Measurements from ENCODE around the gene SIRT2.
"Not testable (repeated sequence)": the region's sequence is repeated elsewhere in the genome, so short reads cannot be mapped to it uniquely, and the experiment has no call there.

Gene SIRT2

GRCh38 chr19:38898788-38899446 is 501 bp downstream of the SIRT2 start:
- DNase-seq (ENCODE audit: low read depth in 2 of 2, low spot score in 1 of 2), result no peak

- no peak for DNase-seq (ENCODE audit: low read depth in 2 of 2, low spot score in 1 of 2)
Measured at GRCh38 chr19:38894968-38895367, 4.5 kb downstream of the SIRT2 start.

- no peak for DNase-seq (ENCODE audit: low read depth in 2 of 2, low spot score in 1 of 2)
Measured at GRCh38 chr19:38893341-38893771, 6.1 kb downstream of the SIRT2 start.

GRCh38 chr19:38892841-38893240 is 6.6 kb downstream of the SIRT2 start:
- DNase-seq (ENCODE audit: low read depth in 2 of 2, low spot score in 1 of 2), result no peak

- DNase-seq (ENCODE audit: low read depth in 2 of 2, low spot score in 1 of 2), result no peak
Measured at GRCh38 chr19:38891771-38892170, 7.6 kb downstream of the SIRT2 start.

GRCh38 chr19:38890686-38891085 is 8.7 kb downstream of the SIRT2 start:
- no peak for DNase-seq (ENCODE audit: low read depth in 2 of 2, low spot score in 1 of 2)

- no peak for DNase-seq (ENCODE audit: low read depth in 2 of 2, low spot score in 1 of 2)
Measured at GRCh38 chr19:38889803-38890202, 9.6 kb downstream of the SIRT2 start.

GRCh38 chr19:38888876-38889275 is 10.5 kb downstream of the SIRT2 start:
- DNase-seq (ENCODE audit: low read depth in 2 of 2, low spot score in 1 of 2), result no peak

GRCh38 chr19:38884691-38885090 is 14.7 kb downstream of the SIRT2 start:
- not testable (repeated sequence) for DNase-seq (ENCODE audit: low read depth in 2 of 2, low spot score in 1 of 2)

GRCh38 chr19:38883286-38883685 is 16.1 kb downstream of the SIRT2 start:
- DNase-seq (ENCODE audit: low read depth in 2 of 2, low spot score in 1 of 2), result no peak

- DNase-seq (ENCODE audit: low read depth in 2 of 2, low spot score in 1 of 2), result no peak
Measured at GRCh38 chr19:38880882-38881609, 18.4 kb downstream of the SIRT2 start.

- DNase-seq (ENCODE audit: low read depth in 2 of 2, low spot score in 1 of 2), result no peak
Measured at GRCh38 chr19:38880076-38880881, 19.1 kb downstream of the SIRT2 start.

GRCh38 chr19:38879400-38879751 is 20.0 kb downstream of the SIRT2 start:
- no peak for DNase-seq (ENCODE audit: low read depth in 2 of 2, low spot score in 1 of 2)

GRCh38 chr19:38878575-38879399 is 20.6 kb downstream of the SIRT2 start:
- no peak for DNase-seq (ENCODE audit: low read depth in 2 of 2, low spot score in 1 of 2)

GRCh38 chr19:38877781-38878574 is 21.4 kb downstream of the SIRT2 start, which contains the start of gene RINL:
TSS of gene RINL (minus strand) at chr19:38878275. CDS start at chr19:38876742, 1,533 bp downstream.
- peak in 1 of 2 donors; percentile 48 for DNase-seq (ENCODE audit: low read depth in 2 of 2, low spot score in 1 of 2)

GRCh38 chr19:38875656-38876395 is 23.6 kb downstream of the SIRT2 start:
- DNase-seq (ENCODE audit: low read depth in 2 of 2, low spot score in 1 of 2), result no peak

GRCh38 chr19:38873400-38873799 is 26.0 kb downstream of the SIRT2 start:
- not testable (repeated sequence) for DNase-seq (ENCODE audit: low read depth in 2 of 2, low spot score in 1 of 2)

GRCh38 chr19:38870612-38871011 is 28.8 kb downstream of the SIRT2 start:
- no peak for DNase-seq (ENCODE audit: low read depth in 2 of 2, low spot score in 1 of 2)

- DNase-seq (ENCODE audit: low read depth in 2 of 2, low spot score in 1 of 2), result peak; percentile 73 to 87
Measured at GRCh38 chr19:38869836-38870607, 29.4 kb downstream of the SIRT2 start.
